Lower leg skin (tissue), 3 donors: ENCODE results near the gene C9orf78.

Source experiments
- POLR2A ChIP-seq, 2 donors: fragments of 450-650 bp; IDR thresholded peaks; one replicate each; pipeline ENCODE4 v1.6.1; 2016 to 2017; ENCODE audit warnings: antibody characterized with exemption in 2 of 2, mild to moderate bottlenecking in 1 of 2, moderate library complexity in 1 of 2
- TF ChIP-seq, protein P1 (sequence below), 3 donors: fragments of 450-650 bp; IDR thresholded peaks; one replicate each; pipeline ENCODE4 v1.5.1; 2016; ENCODE audit warnings: antibody characterized with exemption in 3 of 3, mild to moderate bottlenecking in 3 of 3, moderate library complexity in 2 of 3

DNA sequence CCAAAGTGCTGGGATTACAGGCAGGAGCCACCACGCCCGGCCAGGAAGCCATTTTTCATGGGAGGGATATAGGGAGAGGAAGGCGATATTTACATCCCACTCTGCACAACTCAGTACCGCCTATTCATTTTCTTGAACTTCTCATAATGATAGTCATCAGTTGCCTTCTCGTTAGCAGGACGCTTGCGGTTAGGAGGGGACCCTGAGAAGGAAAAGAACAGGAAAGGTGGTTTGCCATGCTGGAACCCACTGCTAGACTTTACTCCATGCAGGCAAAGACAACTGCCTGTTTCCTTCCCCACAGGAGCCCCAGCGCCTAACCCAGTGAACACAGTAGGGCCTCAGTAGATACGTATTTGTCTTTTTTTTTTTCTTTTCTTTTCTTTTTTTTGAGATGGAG, 7.0 kb downstream of the C9orf78 start:
- TF ChIP-seq POLR2A (IDR thresholded peaks at IDR 0.05) = no peak
- TF ChIP-seq, protein P1, sequence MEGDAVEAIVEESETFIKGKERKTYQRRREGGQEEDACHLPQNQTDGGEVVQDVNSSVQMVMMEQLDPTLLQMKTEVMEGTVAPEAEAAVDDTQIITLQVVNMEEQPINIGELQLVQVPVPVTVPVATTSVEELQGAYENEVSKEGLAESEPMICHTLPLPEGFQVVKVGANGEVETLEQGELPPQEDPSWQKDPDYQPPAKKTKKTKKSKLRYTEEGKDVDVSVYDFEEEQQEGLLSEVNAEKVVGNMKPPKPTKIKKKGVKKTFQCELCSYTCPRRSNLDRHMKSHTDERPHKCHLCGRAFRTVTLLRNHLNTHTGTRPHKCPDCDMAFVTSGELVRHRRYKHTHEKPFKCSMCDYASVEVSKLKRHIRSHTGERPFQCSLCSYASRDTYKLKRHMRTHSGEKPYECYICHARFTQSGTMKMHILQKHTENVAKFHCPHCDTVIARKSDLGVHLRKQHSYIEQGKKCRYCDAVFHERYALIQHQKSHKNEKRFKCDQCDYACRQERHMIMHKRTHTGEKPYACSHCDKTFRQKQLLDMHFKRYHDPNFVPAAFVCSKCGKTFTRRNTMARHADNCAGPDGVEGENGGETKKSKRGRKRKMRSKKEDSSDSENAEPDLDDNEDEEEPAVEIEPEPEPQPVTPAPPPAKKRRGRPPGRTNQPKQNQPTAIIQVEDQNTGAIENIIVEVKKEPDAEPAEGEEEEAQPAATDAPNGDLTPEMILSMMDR (IDR thresholded peaks at IDR 0.05) = no peak
